Renal cortical epithelial cell (primary cell): ENCODE results near the gene TREX2. TPM values are rescaled to one million over a fixed set of nuclear protein-coding genes. Genes with fewer than 3 reads are reported as not detected.
A peak's percentile ranks its signal among the peaks of the same experiment; 100 is the strongest.

ENCODE experiments used
- DNase-seq: peaks from one replicate; pipeline ENCODE4 v3.0.0-alpha.2; 2011; ENCODE audit warnings: low read depth
- total RNA-seq: library from RNA; depleted of rRNA; stranded (reverse); fragments of >200 nt; gene quantifications from 2 replicates; pipeline ENCODE4 v1.2.3, GENCODE V29; 2014

TREX2 gene, protein sequence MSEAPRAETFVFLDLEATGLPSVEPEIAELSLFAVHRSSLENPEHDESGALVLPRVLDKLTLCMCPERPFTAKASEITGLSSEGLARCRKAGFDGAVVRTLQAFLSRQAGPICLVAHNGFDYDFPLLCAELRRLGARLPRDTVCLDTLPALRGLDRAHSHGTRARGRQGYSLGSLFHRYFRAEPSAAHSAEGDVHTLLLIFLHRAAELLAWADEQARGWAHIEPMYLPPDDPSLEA
- 0.50 TPM in 1 of 2 replicates, not detected in the other for total RNA-seq

DNA sequence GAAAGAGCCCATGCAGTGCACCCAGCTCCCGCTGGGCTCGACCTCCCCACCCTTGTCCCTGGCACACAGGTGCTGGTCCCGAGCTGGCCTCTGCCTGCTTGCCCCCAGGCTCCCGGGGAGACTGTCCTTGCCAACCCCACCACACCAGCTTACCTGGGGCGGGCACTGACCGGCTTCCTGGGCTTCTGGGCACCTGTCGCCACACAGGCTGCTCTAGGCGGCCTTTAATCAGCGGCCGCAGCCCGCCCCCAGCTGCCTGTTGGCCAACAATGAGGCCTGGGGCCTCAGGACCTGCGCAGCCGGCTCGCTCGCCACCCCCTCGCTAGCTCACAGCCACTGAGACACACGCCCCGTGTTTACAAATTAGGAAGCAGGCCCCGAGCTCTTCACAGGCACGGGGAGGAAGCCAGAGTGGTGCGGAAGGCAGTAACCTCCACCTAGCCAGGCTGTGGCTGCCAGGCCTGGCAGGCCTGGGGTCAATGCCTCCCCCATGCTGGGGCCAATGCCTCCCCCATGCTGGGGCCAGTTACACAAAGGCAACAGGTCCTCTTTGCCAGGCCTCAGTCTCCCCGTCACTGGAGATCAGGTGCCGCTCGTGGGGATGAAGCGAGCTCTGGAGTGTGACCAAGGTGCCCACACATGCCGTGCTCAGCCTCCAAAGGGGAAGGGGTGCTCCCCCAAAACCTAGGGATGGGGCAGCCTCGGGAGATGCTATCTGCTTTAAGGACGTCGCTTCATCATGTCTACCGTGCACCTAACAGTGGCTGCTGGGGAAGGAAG, at the start of gene TREX2:
TSS of gene TREX2 (minus strand) at position 201 of the 780 bp plus-strand sequence. CDS start 626 bp downstream, outside the sequence.
- DNase-seq, result no peak

DNA sequence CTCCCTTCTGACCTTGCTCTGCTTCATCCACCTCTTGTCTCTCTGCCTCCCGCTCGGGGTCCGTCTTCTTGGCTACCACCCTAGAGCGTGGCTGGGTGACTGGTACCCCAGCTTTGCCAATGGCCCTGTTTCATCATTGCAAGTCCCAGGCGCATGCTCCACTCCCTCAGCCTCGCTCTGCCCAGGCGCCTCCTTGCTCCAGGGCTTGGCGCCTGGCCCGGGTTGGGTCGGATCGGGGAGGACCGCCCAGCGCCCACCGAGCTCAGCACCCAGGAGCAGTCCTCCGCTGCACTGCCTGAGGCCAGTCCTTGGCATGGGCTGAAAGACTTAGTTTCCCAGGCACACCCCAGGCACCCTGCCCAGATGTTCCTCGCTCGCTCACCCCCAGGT, 49.5 kb upstream of the TREX2 start:
- no peak for DNase-seq

DNA sequence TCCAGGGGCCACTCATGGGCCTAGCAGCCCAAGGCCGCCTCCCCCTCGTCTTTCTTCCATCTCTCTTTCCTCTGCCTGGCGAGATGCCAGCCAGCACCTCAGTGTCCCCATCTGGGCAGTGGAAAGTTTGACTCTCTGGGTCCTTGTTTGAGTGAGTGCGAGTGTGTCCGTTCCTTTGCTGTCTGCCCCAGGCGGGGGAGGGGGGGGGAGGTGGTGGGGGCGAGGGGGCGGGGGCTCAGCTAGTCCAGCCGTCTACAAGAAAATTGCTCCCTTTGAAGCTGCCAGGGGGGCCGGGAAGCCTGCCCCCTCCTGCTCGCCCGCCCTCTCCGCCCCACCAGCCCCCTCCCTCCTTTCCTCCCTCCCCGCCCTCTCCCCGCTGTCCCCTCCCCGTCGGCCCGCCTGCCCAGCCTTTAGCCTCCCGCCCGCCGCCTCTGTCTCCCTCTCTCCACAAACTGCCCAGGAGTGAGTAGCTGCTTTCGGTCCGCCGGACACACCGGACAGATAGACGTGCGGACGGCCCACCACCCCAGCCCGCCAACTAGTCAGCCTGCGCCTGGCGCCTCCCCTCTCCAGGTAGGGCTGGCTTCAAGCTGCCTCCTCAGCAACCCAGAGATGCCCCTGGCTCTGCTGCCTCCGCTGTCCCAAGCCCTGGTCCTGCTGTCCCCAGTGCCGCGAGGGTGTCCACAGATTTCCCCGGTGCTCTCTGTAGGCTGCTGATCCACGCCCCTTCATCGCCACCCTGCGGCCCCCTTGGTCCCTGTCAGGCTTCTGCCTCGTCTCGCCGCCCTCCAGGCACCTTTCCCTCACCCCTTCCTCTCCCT, 48.9 kb upstream of the TREX2 start, which contains the start of gene BGN:
TSS of gene BGN (plus strand) at position 440 of the 821 bp plus-strand sequence. CDS start 9,652 bp downstream, outside the sequence.
- no peak for DNase-seq

DNA sequence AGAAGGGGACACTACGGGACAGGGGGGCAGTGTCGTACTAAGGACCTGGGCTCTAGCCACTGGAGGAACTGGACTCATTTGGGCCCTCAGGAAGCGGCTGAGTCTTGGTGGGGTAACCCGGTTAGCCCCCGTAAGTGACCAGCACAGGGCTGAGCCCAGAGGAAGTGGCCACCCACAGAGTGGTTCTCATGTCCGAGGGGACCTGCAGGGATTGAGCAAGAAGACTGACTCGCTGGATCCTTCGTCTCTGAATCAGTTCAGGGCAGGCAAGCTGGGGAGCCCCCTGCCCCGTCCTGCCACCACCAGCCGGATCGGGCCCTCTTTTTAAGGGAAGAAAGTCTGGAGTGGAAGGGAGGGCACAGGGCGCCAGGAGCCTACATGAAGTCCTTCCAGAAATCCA, 48.2 kb upstream of the TREX2 start:
- no peak for DNase-seq

DNA sequence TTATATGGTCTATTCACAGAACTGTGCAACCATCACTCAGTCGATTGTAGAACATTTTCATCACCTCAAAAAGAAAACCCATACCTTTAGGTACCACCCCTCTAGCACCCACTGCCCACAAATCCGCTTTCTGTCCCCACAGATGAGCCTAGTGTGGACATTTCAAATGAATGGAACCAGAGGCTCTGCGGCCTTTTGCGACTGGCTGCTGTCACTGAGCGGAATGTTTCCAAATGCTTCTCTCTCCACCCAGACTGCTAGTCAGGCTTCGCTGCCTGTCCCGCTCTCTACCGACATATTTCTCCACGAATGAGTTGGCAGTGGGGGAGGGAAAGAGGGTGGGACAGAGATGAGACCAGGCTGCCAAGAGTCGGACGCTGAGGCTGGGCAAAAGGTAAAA, 47.2 kb upstream of the TREX2 start:
- DNase-seq, result no peak

DNA sequence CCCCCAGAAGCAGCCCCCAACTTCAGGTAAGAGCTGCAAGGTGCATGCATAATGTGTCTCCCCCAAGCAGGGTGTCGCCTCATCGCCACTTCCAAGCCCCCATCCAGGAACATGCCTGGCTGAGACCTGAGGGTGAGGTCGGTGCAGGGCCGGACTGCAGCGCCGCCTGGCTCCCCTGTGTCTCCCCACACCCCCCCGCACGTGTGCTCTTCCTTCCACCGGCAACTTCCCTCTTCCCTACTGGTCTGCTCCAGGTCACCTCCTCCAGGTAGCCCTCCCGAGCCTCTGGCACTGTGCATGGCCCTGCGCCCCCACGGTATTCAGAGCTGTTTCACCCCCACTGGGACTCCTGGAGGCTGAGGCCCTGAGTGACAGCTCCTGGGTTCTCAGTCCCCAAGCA, 46.7 kb upstream of the TREX2 start:
- DNase-seq, result no peak

DNA sequence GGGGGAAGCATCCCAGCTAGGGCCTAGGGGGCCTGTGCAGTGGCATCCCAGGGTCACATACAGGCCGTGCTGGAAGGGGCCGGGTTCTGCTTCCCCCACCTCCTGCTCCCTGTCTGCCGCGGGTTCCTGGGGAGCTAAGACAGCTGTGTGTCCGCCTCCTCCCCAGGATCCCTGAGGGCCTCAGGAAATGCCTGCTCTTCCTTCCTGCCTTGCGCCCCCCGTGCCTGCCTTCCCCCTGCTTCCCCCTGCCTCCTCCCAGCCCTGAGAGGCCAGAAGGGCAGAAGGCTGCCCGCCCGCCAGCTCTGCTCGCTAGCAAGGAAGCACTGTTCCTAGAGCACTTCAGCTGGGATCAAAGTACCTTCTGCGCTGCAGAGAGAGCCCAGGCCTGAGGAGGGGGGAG, 46.1 kb upstream of the TREX2 start:
- no peak for DNase-seq

DNA sequence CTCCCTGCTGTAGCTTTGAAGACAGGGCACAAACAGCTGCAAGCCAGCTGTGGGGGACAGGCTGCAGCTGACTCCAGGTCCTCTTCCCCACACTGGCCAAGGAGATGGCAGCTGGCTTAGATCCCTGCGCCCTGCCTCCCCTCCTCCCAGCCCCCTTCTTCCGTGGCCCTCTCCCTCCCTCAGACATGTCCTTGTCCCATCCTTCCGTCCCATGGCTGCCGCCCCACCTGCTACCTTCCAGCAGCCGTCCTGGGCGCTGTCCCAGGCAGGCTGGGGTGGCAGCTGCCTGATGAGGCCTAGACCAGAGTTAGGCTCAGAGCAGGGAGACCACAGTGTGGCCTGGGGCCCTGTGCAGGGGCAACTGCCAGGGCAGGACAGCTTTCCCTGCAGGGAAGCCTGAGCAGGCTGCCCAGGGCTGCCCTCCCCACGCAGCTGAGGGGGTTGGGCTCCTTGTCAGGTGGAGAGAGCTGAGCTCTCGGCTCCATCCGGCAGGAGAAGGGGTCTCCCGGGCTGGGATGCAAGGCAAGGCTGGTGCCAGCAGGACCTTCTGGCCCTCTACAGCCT, 45.6 kb upstream of the TREX2 start:
- no peak for DNase-seq

DNA sequence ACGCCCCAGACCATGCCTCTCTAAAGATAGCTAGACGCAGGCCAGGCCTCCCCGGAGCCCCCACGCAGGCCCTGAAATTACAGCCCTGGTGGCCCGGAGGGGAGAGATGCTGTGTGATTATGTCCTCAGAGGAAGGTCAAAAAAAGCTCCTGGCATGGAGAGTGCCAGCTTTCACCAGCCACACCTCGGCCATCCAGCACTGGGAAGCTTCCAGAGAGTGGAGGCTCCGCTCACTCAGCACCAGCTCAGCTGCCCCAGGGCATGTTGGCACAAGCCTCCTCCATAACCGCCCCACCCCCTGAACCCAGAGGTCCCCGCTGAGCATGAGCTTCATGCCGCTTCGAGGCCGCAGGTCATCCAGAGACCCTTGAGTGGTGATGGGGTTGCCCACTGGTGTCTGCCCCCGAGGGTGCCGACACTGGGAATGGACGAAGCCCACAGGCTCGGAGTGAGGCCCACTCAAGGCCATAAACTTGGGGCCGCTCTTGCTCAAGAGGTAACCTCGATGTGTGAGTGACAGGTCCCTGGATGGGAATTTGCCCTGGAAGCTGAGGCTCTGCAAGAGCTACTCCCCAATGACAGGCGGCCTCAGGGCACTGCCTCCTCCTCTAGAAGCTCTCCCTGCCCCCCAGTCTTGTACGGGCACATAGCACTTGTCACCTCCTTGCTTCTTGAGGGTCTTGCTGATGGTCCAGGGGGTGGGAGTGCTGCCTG, 44.5 kb upstream of the TREX2 start:
- no peak for DNase-seq

DNA sequence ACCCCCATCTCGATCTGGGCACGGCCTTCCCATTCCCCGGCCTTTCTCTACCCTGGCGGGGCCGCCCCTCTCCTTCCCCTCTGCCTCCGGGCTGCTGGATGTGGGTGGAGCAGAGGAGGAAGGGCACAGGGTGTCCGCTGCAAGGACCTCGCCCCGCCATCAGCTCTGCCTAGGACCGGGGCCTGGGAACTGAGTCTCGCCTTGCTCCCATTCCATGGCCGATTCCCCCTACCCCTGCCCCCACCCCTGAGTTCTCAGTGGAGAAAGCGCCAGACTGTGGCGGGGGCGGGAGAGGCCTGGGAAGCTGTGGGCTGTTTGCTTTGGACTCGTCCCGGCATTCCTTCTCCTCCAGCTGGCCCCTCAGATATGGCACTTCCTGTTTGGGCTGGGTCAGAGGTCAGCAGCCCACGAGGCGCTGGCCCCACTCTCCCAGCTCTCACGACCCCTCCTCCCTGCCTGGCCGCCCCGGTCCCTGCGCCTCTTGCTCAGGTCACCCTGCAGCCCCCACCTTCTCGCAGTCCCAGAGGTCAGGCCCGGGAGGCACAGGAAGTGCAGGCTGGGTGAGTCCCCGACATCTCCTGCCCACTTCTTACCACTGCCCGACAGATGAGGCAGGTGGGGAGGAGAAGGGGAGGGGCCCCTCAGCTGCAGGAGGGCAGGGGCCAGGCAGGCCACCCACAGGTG, 42.5 kb upstream of the TREX2 start:
- DNase-seq, result peak; percentile 15

DNA sequence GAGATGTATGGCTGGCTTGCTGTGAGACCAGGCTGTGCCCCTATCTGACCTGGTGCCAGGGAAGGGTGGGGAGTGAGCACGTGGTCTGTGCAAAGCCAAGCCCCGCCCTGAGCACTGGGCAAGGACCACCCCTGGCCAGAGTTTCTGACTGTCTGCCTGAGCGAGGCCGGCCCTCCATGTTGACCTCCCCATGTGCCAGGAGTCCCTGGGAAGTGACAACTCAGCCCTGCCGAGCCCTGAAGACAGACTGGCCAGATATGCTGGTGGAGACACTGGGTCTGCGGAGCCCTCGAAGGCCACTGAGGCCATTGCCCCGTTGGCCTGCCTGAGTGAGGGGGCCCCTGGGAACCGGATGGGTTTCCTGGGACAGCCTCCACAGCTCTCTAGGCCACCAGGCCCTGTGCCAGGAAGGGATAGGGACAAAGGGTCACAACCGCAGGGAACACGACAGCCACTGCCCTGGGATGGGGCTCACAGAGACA, 41.8 kb upstream of the TREX2 start:
- no peak for DNase-seq

DNA sequence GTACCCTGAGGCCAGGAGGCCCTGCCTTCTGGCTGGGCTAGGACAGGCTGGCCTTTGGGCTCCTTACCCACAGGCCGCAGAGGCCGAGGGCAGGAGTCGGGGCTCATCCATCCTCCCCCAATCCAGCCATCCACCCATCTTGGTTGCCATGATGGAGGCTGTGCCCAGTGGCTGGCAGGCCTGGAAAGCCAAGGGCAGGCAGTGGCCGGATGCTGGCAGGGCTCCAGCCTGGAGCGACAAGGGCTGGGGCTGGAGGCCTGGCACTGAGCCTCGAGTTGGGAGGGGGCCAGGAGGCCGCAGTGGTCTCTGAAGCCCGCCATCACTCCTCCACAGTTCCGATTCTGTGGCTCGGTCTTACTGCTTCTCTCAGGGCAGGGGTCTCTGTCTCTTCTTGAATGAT, 40.3 kb upstream of the TREX2 start:
- DNase-seq, result no peak

DNA sequence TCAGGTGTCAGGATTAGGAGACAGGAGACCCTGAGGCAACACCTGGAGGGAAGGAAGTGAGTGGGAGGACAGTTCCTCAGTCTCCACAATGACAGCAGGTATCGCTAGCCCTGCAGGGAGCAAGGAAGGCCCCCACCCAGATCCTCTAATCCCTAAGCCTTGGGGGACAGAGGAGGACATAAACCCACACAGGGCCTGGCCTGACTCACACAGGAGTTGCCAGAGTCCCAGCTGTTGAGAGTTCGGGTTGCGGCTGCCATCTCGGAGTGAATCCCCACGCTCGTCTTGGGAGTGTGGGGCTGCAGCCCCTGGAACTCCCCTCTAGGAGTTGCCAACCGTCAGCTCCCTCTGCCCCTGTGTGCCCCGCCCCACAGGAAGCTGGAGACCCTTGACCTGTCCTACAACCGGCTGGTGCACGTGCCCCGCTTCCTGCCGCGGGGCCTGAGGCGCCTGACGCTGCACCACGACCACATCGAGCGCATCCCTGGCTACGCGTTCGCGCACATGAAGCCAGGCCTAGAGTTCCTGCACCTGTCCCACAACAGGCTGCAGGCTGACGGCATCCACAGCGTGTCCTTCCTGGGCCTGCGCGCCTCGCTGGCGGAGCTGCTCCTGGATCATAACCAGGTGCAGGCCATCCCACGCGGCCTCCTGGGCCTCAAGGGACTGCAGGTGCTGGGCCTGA, 39.7 kb upstream of the TREX2 start:
- no peak for DNase-seq

DNA sequence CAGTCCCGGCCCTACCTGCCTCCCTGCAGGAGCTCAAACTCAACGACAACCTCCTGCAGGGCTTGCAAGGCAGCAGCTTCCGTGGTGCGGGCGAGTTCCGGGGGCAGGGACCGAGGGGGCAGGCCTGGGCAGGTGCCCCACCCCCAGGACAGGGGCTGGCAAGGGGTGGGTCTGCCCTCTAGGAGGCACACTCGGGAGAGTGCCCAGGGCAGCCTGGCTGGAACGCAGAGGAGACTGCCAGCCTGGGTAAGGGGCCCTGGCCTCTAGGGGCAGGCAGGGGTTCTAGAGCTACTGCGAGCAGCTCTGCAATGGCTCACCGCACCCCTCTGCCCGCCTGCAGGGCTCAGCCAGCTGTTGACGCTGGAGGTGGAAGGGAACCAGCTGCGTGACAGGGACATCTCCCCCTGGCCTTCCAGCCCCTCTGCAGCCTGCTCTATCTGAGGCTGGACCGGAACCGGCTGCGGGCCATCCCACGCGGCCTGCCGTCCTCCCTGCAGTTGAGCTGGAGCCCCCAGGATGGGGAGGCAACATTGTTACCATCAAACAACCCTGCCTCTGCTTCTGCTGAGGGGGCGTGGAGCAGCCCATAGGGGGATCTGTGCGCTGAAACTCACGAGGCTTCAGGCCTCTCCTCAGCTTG, 36.6 kb upstream of the TREX2 start:
- no peak for DNase-seq

DNA sequence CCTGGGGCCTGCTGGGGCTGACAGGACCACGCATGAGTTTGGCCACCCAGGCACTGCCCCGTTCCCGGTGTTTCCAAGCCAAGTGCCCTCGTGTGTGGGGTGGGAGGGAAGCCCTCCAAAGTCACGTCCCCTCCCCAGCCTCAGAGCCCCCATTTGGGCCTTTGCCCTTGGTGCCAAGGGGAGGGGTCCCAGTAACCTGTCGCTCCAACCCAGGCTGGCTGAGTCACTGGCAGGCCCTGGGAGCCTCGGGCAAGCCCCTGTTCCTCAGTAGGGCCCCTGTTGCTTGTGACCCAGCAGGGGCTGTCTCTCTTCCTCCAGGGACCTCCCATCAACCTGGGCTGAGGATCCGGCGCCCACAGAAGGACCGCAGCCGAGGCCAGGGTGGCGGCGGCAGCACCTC, 35.2 kb upstream of the TREX2 start:
- DNase-seq, result no peak

DNA sequence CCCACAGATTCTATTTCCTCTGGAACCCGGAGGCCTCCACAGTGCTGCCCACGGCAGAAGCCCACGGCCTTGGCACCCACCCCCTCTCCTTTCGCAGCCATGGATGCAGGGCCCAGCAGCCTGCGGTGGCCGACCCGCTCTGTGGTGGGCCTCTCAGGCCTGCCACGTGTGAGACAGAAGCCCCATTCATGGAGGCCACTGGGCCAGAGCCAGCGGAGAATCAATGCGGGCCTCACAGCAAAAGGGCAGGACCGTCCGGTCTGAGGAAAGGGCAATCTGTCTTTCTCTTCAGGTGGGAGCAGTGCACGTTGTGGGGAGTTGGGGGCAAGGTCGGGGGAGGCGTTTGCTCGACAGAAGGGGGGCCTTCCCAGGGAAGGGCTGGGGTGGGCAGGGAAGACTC, 32.9 kb upstream of the TREX2 start:
- no peak for DNase-seq

DNA sequence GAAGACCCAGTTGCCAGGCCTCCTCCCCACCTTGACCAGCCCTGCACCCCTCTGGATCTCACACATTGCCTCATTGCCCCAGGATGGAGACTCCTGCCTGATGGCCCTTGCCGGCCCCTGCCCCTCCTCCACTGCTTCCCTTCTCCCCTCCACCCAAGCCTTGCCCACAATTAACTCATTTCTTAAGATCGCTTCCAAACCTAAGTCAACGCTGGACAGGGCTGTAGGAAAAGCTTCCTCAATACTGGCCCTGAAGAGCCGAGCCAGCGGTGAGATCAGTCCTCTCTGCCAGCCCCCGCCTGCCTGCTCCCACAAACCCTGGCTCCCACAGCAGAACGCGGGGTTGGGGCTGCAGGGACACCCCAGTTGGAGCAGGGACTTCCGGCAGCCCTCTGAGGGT, 32.0 kb upstream of the TREX2 start:
- no peak for DNase-seq

DNA sequence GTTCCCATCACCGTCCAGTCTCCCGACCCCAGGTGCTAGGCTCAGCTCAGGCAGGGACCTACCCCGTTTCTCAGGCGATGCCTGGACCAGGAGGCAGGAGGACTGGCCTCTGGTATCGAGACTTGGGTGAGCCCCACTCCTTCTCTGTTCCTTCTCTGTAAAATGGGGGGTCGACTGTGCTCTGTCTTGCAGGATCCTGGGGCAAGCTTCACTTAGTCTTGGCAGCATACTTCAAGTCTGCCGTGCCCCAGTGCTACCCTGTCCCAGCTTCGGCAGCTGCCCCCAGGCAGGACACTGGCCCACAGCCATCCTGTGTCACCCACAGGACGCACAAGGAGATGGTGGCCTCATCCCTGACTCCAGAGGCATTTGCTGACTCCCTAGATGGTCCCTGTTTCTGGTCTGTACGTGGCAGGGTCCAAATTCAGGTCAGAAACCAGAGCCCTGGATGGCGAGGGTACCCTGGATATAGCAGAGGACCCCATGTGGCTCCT, 31.6 kb upstream of the TREX2 start:
- no peak for DNase-seq

DNA sequence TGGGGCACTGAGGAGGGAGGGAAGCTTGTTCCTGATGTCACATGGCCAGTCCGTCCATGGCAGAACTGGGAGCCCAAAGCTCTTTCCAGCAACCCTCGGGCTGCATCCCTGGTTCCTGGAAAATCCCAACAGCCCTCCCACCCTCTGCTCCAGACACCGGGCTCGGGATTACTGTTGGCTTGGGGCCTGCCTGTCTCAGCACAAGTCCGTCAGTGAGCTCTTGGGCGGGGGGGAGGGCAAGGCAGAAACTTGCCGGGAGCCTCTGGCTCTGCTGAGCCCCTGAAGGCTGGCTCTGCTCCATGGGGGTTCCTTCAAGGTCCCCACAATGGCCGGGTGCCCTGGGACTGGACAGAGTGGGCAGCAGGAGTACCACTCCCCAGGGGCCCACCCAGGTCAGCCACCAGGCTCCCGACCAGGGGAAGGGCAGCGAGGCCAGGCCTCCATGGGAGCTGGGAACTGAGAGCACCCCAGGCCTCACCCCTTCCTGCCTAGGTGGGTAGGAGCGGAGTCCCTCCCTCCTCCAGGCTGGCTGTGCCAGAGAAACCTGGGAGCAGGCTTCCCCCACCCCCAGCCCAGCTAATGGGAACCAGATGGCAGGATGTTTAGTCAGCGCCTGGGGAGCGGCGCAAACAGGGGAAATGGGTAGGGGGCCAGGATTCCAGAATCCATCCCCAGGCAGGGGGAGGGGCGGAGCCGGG, 31.0 kb upstream of the TREX2 start:
- no peak for DNase-seq
